Left renal cortex interstitium (tissue), 4 donors: ENCODE measurements around the gene TRUB1. TPM values are rescaled to one million over a fixed set of nuclear protein-coding genes. Genes with fewer than 3 reads are reported as not detected.

Experiments used
- DNase-seq, 4 donors: peaks; one replicate each; pipeline ENCODE4 v3.0.0-alpha.2; 2013; ENCODE audit warnings: low read depth in 4 of 4, low spot score in 2 of 4, missing footprints in 1 of 4
- polyA plus RNA-seq, 4 donors: library from polyadenylated mRNA; unstranded; fragments of 120-200 nt; gene quantifications; one replicate each; pipeline ENCODE4 v1.2.1, GENCODE V29; 2013; ENCODE audit not compliant: insufficient read length in 4 of 4

TRUB1 gene
- polyA plus RNA-seq, 4 donors, result 34.1 to 40.7 (median 39.2) TPM

DNA sequence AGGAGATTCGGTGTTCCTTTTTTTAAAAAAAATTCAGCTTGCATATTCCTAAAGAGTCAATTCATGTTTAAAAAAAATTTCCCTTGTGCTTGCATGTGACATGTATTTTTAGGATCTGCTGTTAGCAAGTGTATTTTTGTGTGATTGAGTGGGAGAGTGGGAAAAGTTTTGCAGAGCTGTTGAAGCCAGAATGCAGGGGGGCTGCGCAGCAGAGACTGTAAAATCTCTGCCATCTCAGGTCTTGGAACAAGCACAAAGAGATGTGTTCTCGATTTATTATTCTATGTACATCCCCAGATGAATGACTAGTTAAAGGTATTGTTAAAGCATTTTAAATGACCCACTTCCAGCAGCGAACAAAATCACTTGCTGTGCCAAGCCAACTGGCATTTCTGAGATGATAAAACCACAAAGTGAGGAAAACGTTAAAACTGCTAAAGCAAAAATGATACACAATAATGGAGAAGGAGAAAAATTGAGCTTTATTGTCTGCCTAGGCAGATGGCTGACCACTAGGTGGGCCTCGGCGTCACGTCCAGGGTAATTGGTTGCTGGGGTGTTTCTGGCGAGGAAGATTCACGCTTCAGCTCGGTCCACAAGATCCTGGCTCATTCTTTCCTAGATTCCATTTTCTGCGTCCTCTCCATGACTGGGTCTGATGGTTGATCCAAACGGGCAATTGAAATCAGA is 88.2 kb downstream of the TRUB1 start:
- no peak for DNase-seq

DNA sequence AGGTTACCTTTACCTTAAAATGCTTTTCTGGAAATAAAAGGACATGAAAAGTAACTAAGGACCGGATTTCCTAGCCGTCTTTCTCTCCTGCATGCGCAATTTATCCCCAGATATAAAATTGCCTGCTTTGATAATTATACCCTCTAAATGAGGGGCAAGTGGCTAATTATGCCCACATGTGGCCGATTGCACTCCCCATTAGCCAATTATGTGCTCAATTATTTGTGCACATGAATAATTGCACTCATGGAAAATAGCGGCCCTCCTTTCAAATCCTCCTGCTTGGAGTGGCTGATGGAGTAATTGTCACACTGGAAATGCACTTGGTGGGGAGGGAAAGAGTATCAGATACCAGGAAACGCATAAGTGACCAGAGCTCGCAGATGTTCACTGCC is 88.7 kb downstream of the TRUB1 start:
- DNase-seq, result no peak

Other genes with a start within 250 kb of the TRUB1 start
- 10 to 100 TPM; 30.5 to 37.7 (median 34.3) TPM for gene FHIP2A, start 116.4 kb upstream of the TRUB1 start, polyA plus RNA-seq
- 10 to 100 TPM; 23.7 to 33.2 (median 28.1) TPM for gene ATRNL1, start 155.2 kb downstream of the TRUB1 start, polyA plus RNA-seq